GM19025 (cell line): ENCODE measurements around the gene ANO9.
"Not testable (repeated sequence)": the region's sequence is repeated elsewhere in the genome, so short reads cannot be mapped to it uniquely, and the experiment has no call there.

Source experiments
- ATAC-seq: cut with Tn5 transposase; IDR thresholded peaks from one replicate; pipeline ENCODE4 v1.9.1; 2021; ENCODE audit warnings: mild to moderate bottlenecking, low read depth, moderate library complexity; ENCODE audit not compliant: unreplicated experiment

Gene ANO9

DNA sequence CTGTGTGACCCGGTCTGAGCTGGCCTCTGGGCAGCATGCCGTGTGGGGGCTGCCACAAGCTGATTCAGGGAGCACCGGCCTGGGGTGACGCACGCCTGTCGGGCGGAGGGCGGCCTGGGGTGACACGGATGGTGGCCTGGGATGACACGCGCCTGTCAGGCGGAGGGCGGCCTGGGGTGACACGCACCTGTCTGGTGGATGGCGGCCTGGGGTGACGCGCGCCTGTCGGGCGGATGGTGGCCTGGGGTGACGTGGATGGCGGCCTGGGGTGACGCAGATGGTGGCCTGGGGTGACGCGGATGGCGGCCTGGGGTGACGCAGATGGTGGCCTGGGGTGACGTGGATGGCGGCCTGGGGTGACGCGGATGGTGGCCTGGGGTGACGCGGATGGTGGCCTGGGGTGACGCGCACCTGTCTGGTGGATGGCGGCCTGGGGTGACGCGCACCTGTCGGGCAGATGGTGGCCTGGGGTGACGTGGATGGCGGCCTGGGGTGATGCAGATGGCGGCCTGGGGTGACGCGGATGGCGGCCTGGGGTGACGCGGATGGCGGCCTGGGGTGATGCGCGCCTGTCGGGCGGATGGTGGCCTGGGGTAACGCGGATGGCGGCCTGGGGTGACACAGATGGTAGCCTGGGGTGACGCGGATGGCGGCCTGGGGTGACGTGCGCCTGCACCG, 29.8 kb upstream of the ANO9 start:
- no peak for ATAC-seq

GRCh38 chr11:469684-470560, 28.1 kb upstream of the ANO9 start:
- no peak for ATAC-seq

- ATAC-seq = not testable (repeated sequence)
These were observed 27.3 kb upstream of the ANO9 start for GRCh38 chr11:469026-469683.

DNA sequence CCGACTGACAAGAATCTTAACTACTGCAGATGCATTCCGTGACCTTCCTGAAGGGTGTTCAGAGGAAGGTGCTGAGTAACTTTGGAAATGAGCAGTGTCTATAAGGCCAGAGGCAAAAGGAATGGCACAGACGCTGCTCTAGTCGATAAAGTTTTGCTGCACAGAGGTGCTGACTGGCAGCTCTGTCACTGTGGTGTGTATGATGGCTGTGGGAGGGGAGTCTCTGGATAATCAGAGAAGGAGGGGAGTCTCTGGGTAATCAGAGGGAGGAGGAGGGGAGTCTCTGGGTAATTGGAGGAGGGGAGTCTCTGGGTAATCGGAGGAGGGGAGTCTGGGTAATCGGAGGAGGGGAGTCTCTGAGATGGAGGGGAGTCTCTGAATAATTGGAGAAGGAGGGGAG, 26.7 kb upstream of the ANO9 start:
- no peak for ATAC-seq

GRCh38 chr11:468036-468435, 26.2 kb upstream of the ANO9 start:
- no peak for ATAC-seq

- no peak for ATAC-seq
These were observed 24.2 kb upstream of the ANO9 start for GRCh38 chr11:465896-466530.

- no peak for ATAC-seq
These were observed 22.5 kb upstream of the ANO9 start for GRCh38 chr11:464316-464715.

GRCh38 chr11:462107-462890, 20.5 kb upstream of the ANO9 start:
- no peak for ATAC-seq

GRCh38 chr11:461626-462025, 19.8 kb upstream of the ANO9 start:
- no peak for ATAC-seq

GRCh38 chr11:460331-461199, 18.8 kb upstream of the ANO9 start:
- ATAC-seq = no peak

DNA sequence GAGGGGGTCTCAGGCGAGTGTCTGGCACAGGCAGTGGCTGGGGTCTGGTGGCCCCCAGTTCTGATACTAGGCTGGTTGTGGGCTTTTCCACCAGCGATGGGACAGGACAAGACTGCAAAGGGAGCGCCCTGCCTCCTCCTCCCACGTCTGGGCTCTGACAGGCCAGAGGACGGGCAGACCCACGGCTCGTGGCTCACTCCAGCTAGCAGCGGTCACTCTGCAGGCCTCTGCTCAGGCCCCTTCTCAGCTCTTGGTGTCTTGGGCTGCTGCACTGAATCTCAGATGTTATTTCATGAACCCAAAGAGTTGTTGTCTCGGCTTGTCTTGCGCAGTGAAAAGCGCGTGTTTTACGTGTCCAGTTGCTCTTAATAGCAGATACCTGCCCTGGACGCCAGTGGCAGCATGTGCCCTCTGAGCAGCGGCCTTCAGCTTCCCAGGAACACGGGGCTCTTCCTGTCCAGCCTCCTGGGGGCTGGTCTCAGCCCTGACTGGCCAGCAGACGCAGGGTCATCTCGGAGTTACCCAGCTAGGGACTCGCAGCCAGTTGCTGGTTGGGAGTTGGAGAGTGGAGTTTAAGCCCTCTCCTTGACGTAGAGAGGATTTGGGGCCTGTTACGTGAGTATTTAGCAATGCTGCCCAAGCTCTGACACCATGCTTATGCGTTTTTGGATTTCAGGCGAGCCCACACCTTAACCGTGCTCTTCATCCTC, 17.9 kb upstream of the ANO9 start:
- no peak for ATAC-seq

- ATAC-seq = no peak
These were observed 15.4 kb upstream of the ANO9 start for GRCh38 chr11:457111-457760.

GRCh38 chr11:456533-456932, 14.7 kb upstream of the ANO9 start:
- no peak for ATAC-seq

GRCh38 chr11:455566-456147, 13.8 kb upstream of the ANO9 start:
- ATAC-seq = no peak

DNA sequence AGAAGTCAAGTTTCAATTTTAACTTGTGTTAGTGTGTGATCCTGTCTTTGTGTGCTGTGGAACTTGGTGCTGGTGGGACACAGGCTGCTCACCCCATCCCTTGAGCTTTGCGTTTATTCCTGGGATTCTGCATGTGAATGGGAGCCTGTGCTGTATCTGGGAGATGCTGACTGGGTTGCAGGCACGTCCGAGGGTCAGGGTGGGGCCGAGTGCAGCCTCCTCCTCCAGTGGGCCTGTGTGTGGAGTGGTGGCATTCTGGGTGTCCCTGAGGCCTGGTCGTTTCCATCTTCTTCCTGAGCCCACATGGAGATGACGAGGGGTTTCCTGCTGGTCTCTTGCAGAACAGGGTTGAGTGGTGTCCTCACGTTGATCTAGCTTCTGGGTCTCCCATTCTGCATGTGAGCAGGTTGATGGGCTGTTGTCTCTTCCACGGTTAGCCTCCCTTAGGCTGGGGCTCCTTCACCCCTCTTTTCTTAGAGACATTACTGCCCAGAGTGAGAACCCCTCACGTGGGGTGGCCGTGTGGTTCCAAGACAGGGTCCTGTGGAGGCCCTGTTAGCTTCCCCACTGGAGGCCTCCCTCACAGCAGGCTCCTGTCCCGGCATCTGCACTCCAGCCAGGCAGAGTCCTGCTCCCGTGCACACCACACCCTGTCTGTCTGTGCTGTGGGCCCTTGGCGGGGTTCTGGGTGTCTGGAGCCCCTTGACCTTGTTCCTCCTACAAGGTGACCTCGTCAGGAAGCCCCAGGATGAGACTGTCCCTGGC, 13.2 kb upstream of the ANO9 start:
- no peak for ATAC-seq

DNA sequence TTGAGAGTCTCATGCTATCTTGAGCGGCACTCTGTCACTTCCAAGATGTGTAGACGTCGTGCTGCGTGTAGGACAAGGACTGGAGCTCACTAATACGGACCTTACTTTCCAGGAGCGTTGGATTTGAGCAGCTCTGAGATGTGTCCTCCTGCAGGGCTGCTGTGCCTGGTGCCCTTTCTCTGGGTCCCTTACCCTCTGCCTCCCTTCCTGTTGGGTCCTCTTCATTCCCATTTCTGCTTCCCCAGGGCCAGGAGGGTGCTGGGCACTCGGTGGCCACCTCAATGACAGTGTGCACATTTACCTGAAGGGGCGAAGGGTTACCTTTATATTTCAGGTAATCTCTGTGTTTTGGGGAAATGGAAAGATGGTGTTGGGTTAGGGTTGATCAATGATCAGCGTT, 12.2 kb upstream of the ANO9 start:
- ATAC-seq = no peak

DNA sequence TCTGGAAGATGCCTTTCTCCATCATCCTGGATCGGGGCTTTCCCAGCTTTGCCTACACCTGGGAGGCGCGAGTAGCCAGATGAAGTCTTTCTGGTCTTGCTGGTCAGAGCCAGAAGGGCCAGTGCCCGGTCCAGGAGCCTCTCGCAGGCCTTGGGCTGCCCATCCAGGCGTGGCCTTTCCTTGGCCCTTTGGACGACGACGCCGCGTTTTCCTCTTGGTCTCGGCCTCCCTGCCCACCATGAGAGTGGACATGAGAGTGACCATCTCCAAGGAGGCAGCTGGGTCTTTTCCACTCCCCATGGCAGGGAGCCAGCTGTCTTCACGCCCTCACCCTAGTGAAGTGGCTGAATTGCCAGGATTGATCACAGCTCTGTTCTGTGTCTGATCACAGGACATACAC, 11.8 kb upstream of the ANO9 start:
- no peak for ATAC-seq
